GM08714 (cell line): ENCODE measurements around the gene F7.

Experiments
- H3K4me3 ChIP-seq: fragments of 200-500 bp; sonication (Bioruptor generic); 2 replicates; pipeline ENCODE4 v1.5.1; 2014; ENCODE audit warnings: mild to moderate bottlenecking, low read length, inconsistent platforms
- ZNF274 ChIP-seq: IDR thresholded peaks from 2 replicates; pipeline ENCODE4 v1.6.1; 2012; ENCODE audit warnings: mild to moderate bottlenecking, low read depth, low read length

Gene F7

DNA sequence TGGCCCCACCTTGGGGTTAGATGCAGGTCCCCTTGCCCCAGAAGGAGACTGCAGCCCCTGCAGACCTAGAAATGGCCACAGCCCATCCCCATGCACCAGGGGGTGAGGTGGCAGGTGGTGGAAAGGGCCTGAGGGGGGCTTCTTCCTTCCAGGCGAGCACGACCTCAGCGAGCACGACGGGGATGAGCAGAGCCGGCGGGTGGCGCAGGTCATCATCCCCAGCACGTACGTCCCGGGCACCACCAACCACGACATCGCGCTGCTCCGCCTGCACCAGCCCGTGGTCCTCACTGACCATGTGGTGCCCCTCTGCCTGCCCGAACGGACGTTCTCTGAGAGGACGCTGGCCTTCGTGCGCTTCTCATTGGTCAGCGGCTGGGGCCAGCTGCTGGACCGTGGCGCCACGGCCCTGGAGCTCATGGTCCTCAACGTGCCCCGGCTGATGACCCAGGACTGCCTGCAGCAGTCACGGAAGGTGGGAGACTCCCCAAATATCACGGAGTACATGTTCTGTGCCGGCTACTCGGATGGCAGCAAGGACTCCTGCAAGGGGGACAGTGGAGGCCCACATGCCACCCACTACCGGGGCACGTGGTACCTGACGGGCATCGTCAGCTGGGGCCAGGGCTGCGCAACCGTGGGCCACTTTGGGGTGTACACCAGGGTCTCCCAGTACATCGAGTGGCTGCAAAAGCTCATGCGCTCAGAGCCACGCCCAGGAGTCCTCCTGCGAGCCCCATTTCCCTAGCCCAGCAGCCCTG is 12.8 kb downstream of the F7 start:
- TF ChIP-seq ZNF274 = no peak
- no peak overlapping the region for H3K4me3 ChIP-seq

DNA sequence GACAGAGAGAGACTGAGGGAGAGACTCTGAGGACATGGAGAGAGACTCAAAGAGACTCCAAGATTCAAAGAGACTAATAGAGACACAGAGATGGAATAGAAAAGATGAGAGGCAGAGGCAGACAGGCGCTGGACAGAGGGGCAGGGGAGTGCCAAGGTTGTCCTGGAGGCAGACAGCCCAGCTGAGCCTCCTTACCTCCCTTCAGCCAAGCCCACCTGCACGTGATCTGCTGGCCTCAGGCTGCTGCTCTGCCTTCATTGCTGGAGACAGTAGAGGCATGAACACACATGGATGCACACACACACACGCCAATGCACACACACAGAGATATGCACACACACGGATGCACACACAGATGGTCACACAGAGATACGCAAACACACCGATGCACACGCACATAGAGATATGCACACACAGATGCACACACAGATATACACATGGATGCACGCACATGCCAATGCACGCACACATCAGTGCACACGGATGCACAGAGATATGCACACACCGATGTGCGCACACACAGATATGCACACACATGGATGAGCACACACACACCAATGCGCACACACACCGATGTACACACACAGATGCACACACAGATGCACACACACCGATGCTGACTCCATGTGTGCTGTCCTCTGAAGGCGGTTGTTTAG is 13.7 kb downstream of the F7 start:
- no peak for TF ChIP-seq ZNF274
- H3K4me3 ChIP-seq = no peak overlapping the region

DNA sequence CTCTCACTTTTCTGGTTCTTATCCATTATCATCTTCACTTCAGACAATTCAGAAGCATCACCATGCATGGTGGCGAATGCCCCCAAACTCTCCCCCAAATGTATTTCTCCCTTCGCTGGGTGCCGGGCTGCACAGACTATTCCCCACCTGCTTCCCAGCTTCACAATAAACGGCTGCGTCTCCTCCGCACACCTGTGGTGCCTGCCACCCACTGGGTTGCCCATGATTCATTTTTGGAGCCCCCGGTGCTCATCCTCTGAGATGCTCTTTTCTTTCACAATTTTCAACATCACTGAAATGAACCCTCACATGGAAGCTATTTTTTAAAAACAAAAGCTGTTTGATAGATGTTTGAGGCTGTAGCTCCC is 14.2 kb downstream of the F7 start:
- TF ChIP-seq ZNF274 = no peak

DNA sequence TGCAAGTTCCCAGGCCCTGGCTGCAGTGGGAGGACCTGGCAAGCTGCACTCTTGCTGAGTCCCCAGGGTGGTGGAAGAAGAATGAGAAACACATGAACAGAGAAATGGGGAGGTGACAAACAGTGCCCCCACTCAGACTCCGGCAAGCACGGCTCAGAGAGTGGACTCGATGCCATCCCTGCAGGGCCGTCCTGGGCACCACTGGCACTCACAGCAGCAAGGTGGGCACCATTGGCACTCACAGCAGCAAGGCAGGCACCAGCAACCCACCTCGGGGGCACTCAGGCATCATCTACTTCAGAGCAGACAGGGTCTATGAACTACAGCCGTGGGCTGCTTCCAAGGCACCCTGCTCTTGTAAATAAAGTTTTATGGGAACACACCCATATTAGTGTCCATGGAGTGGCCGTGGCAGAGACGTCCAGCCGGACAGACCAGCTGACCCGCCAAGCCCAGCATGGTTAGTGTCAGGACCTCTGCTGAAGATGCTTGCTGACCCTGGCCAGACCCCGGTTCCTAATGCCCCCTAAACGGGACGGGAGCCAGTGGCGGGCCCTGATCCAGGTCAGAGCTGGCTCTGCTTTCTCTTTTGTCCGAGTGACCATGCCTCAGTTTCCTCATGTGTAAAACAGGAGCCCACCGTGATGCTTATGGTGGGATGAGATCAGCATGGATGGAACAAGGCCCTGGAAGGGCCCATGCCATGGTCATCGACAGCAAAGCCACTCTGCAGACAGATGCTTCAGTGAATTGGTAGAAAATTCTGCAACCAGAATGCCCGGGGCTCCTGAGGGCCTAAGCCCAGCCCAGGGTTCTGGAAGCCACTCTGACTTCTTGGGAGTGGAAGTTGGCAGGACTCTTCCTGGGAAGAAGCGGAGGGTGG is 14.9 kb downstream of the F7 start:
- H3K4me3 ChIP-seq = no peak overlapping the region
- TF ChIP-seq ZNF274 = no peak

More for the DNA sequence above, 14.2 kb downstream of the F7 start:
- H3K4me3 ChIP-seq = no peak overlapping the region

DNA sequence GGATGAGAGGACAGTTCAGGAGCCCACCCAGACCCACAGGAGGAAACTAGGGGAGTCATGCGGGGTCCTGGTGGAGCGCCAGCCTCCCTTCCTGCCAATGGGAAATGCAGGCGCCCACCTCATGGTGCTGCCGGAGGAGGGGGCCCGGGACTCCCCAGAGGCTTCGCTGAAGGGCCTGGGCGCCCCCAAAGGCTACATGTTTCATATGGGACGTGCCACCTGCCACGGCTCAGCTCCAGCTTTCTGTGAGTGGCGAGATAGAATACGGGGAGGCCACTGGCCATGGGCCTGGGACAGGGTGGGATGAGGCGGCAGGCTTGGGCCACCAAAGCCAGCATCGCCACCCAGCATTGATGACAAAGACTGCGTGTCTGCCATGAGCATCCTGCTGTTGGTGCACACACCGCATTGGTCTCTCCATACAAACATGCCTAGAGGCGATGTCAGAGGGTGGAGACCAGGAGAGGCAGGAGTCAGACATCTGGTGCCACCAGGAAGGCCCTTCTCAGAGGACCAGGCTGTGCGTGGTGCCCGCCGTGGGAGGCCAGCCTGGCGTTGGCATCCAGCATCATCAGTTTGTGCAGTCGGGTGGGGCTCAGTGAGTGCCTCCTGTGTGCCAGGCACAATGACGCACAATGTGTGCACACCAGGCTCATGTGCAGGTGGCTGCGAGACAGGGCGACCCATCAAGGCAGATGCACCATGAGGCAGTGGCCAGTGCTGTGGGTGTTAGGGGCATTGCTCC is 15.8 kb downstream of the F7 start:
- H3K4me3 ChIP-seq = no peak overlapping the region
- TF ChIP-seq ZNF274 = no peak

DNA sequence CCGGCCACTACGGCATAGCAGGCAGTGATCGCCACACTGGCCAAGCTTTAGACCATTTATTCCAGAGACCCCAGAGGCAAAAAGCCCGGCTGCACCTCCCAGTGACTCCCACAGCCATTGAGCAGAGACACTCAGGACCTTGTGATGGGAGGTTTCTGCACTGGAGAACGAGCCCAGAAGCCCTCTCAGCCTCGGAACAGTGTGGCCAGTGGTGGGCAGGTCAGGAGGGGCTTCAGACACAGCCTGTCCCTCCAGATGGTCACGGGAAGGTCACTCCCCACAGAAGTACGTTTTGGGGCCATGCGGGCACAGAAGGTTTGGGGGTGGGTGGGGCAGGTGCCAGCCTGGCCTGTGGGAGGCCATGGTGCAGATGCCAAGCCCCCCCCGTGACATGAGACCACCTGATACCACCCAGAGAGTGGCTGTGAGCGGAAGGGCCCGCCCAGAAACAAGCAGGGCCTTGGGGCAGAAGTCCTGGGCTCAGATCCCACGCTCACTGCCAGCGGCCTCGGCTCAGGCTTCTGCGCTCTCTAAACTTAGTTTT is 16.4 kb downstream of the F7 start:
- TF ChIP-seq ZNF274 = no peak
- no peak overlapping the region for H3K4me3 ChIP-seq

DNA sequence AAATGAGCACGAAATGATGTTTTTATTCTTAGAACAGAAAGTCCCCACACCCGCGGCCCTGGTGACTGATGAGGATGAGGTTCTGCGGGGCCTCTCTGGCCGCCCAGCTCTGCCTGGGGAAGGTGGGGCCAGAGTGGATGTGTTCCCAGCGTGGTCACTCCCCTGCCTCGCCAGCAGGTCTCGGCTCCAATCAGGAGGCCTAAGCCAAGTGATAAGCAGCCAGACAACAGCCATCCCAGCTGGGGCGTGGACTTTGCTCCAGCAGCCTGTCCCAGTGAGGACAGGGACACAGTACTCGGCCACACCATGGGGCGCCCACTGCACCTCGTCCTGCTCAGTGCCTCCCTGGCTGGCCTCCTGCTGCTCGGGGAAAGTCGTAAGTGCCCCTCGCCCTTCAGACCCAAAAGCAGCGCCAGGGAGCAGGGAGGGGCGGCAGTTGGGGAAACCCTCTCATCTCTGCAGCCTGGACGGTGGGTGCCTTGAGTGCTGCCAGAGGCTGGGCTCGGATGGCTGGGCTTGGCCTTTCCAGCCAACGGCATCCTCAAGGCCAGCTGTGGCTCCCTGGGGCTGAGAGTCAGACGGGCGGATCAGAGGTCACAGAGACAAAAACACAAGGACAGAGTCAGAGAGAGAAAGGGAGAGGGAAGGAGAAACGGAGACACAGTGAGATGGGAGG is 17.1 kb downstream of the F7 start, which contains the start of gene F10:
F10 (plus strand) TSS at position 250 of the 676 bp plus-strand sequence; CDS start at position 307, 57 bp downstream.
- no peak within 1 kb of the TSS for H3K4me3 ChIP-seq
- no peak for TF ChIP-seq ZNF274

DNA sequence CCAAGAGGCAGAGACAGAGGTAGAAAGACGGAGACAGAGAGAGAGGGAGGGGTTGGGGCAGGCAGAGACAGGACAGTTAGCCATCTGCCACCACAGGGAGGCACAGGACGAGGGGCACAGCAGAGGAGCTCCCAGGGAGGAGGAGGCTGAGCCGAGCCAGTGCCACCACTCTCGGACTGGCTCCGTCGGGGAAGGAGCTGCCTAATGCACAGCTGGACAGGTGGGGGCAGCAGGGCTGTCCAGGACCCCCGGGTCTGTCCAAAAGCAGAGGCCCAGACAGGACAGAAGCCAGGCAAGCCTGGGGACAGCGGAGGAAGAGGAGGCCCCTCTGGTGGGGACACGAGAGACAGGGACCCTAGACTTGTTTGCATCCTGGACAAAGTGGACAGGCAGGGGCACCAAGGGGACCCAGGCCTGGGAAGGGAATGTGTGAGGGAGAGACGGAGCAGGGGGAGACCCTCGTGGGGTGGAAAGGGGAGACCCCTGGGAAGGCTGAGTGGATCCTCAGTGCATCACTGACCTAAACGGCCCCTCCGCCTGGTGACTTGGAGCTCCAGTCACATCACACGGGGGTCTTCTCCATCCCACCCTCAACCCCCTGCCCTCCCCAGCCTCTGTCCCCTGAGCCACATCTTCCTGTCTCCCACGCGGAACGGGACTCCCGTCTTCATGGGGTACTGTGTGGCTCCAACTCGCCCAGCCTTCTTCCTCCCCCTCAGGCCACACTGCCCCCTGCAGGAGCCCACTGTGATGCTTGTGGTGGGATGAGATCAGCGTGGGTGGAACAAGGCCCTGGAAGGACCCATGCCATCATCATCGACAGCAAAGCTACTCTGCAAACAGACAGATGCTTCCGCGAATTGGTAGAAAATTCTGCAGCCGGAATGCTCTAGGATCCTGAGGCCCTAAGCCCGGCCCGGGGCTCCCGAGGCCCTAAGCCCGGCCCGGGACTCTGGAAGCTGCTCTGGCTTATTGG is 17.9 kb downstream of the F7 start:
- H3K4me3 ChIP-seq = no peak overlapping the region
- TF ChIP-seq ZNF274 = no peak

DNA sequence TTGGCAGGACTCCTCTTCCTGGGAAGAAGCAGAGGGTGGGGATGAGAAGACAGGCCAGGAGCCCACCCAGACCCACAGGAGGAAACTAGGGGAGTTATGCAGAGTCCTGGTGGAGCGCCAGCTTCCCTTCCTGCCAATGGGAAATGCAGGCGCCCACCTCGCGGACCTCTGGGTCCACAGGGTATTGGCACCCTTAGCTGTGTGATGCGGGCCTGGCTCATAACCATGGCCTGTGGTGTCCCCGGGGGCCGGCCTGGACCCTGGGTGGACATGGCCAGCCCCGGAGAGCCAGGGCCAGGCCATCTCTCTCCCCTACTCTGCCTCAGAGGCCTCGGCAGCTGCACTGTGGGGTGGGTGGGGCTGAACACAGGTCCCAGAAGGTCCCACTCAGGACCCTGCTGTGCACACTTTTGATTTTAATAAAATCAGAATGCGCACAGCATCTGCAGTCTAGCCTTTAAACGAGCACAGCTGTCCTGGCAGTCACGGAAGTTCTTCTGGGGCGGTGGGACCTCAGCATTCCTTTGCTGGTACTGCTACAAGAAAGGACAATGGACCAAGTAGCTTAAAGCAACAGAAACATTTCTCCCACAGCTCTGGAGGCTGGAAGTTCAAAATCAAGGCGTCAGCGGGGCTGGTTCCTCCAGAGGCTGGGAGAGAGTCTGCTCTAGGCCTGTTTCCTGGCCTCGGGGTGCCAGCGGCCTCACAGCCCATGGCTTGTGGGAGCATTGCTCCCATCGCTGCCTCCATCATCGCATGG is 18.8 kb downstream of the F7 start:
- no peak for TF ChIP-seq ZNF274
- H3K4me3 ChIP-seq = no peak overlapping the region

DNA sequence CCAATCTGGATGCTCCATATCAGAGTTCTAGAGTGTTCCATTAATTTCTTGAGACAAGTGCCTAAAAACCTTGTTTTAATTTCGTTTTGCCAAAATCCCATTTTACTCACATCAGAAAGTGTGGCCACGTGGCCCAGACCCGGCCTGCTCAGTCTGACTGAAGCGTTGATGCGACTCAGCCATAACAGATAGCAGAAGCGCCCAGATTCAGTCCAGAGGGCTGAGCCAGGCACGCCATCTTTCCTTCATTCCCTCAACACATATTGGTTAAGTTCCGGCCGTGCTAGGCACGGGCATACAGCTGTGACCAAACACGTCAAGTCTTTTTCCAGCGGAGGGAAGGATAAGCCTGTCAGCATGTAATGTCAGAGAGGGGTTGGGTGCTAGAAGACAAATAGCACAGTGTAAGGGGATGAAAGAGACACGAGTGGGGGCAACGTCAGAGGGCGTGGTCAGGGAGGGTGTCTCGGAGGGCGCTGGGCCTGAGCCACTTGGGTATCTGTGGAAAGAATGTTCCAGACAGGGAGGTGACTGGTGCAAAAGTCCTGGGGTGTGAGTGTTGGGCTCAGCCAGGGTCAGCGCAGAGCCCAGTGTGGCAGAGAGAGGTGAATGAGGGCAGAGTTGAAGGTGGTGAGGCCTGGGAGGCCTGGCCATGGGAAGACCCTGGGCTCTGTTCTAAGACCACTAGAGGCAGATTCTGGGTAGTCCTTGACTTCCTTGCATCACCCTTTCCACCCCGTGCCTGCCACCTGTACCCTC is 20.1 kb downstream of the F7 start:
- TF ChIP-seq ZNF274 = no peak
- H3K4me3 ChIP-seq = no peak overlapping the region
